ENCODE measurements around the gene NUAK1.

DNA sequence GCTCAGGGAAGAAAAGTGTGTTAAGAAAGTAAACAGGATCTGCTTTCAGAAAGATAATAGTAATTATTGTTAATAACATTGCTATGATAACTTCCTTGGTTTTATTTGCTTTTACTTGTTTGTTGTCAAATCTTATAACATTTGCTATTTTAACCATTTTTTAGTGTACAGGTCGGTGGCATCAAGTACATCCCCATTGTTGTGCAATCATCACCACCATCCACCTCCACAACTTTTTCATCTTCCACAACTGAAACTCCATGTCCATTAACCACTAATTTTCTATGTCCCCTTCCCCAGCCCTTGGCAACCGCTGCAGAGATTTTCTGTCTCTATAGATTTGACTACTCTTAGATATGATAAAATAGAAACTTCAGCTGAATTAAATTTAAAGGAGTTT, 22.7 kb upstream of the NUAK1 start:
- TF ChIP-seq EZH2 (IDR thresholded peaks at IDR 0.05; ENCODE audit: low read length, missing control alignments): no peak
- TF ChIP-seq, protein P1, sequence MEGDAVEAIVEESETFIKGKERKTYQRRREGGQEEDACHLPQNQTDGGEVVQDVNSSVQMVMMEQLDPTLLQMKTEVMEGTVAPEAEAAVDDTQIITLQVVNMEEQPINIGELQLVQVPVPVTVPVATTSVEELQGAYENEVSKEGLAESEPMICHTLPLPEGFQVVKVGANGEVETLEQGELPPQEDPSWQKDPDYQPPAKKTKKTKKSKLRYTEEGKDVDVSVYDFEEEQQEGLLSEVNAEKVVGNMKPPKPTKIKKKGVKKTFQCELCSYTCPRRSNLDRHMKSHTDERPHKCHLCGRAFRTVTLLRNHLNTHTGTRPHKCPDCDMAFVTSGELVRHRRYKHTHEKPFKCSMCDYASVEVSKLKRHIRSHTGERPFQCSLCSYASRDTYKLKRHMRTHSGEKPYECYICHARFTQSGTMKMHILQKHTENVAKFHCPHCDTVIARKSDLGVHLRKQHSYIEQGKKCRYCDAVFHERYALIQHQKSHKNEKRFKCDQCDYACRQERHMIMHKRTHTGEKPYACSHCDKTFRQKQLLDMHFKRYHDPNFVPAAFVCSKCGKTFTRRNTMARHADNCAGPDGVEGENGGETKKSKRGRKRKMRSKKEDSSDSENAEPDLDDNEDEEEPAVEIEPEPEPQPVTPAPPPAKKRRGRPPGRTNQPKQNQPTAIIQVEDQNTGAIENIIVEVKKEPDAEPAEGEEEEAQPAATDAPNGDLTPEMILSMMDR (conservative IDR thresholded peaks at IDR 0.05 in 1 of 2, IDR thresholded peaks at IDR 0.05 in 1 of 2; ENCODE audit: low read depth in 1 of 2, low read length in 2 of 2): no peak
